Measurements from ENCODE around the gene FAM118A. TPM values are rescaled to one million over a fixed set of nuclear protein-coding genes. Genes with fewer than 3 reads are reported as not detected.

FAM118A gene
- total RNA-seq, 1 experiment from 2014 or later = 37.9 TPM

- Mint-ChIP-seq H3K36me3 (ENCODE audit: insufficient read depth in 1 of 3, low read depth in 3 of 3) (peaks cover 10 to 68% (median 62%) of the 10 kb centered on the region in 3 experiments; a peak in 6 of 7 replicates), H3K9me3 (no peaks in the 10 kb centered on the region; a peak in 1 of 5 replicates), H3K4me1 (no peaks in the 10 kb centered on the region), H3K27me3 (ENCODE audit: low read depth) (no peaks in the 10 kb centered on the region), H3K4me3 (no peak overlapping the region), H3K27ac (peak overlapping the region in 1 of 3 experiments; percentile 70; a peak in 2 of 7 replicates)
- Histone ChIP-seq H3K4me2 (ENCODE audit: insufficient read depth, insufficient read length, low read length) (no peak overlapping the region), H4K20me1 (ENCODE audit: control insufficient read depth, insufficient read depth, insufficient read length) (no peaks in the 10 kb centered on the region), H4K91ac (ENCODE audit: insufficient read length, low read depth, low read length) (no peak overlapping the region), H2BK12ac (ENCODE audit: insufficient read length, low read depth, low read length) (no peak overlapping the region), H3K4me1 (ENCODE audit: insufficient read depth, low read length) (no peaks in the 10 kb centered on the region), H2BK20ac (ENCODE audit: low read depth, low read length, poor library complexity, severe bottlenecking) (no peak overlapping the region), H3K79me2 (ENCODE audit: insufficient read depth, low read length) (no peaks in the 10 kb centered on the region), H2BK15ac (ENCODE audit: low read depth, low read length) (no peak overlapping the region), H3K56ac (ENCODE audit: insufficient read length, low read depth, low read length) (no peak overlapping the region), H2BK5ac (ENCODE audit: insufficient read length, low read length) (no peak overlapping the region), H3K14ac (ENCODE audit: insufficient read depth, low read length) (no peak overlapping the region; the same call in 1 of the 2 replicates), H3K9ac (ENCODE audit: extremely low read depth, insufficient read length, low read length) (no peak overlapping the region), H3K27me3 (ENCODE audit: insufficient read depth, low read length) (no peaks in the 10 kb centered on the region), H3K23me2 (ENCODE audit: insufficient read length, low read depth, low read length, poor library complexity, severe bottlenecking) (no peaks in the 10 kb centered on the region), H3T11ph (ENCODE audit: low read length) (no peak overlapping the region), H3K4ac (ENCODE audit: low read depth, low read length) (no peak overlapping the region), H2AK5ac (ENCODE audit: insufficient read length, low read length) (no peak overlapping the region), H3K23ac (ENCODE audit: insufficient read length, low read depth, low read length) (no peak overlapping the region), H4K5ac (ENCODE audit: insufficient read length, low read depth, low read length) (no peak overlapping the region), H3K18ac (ENCODE audit: insufficient read length, low read depth, low read length) (no peak overlapping the region), H3K79me1 (ENCODE audit: insufficient read depth, low read depth, low read length, poor library complexity, severe bottlenecking) (no peaks in the 10 kb centered on the region), H4K8ac (replicated peaks; ENCODE audit: insufficient read length, low read depth, low read length) (no peak overlapping the region), H2AFZ (ENCODE audit: low read length) (no peak overlapping the region), H3K27ac (ENCODE audit: insufficient read length, low read depth, low read length) (no peak overlapping the region), H3K9me3 (ENCODE audit: control insufficient read depth, low read depth, low read length) (no peaks in the 10 kb centered on the region), H2BK120ac (ENCODE audit: low read depth, low read length, poor library complexity, severe bottlenecking) (no peak overlapping the region)
- no peak for DNase-seq
- no CpG with 5 or more reads among the region's 19 CpGs for WGBS (ENCODE audit: extremely low coverage, insufficient read length, low lambda C conversion rate)
- TF ChIP-seq CTCF (conservative IDR thresholded peaks at IDR 0.05) = no peak
Measured at GRCh38 chr22:45330548-45330947, 20.8 kb downstream of the FAM118A start.
